Glomerular visceral epithelial cell (primary cell): ENCODE measurements around the gene NATD1.

Experiments used
- DNase-seq: peaks from one replicate; pipeline ENCODE4 v3.0.0-alpha.2; 2016; ENCODE audit errors: extremely low spot score

NATD1 gene

GRCh38 chr17:21252796-21253645 lies at the start of gene NATD1:
NATD1 (minus strand) TSS chr17:21253410; CDS start chr17:21253264, 146 bp downstream.
- DNase-seq: peak; percentile 77

GRCh38 chr17:21301593-21302550 lies 48.7 kb upstream of the NATD1 start:
- DNase-seq: no peak

DNA sequence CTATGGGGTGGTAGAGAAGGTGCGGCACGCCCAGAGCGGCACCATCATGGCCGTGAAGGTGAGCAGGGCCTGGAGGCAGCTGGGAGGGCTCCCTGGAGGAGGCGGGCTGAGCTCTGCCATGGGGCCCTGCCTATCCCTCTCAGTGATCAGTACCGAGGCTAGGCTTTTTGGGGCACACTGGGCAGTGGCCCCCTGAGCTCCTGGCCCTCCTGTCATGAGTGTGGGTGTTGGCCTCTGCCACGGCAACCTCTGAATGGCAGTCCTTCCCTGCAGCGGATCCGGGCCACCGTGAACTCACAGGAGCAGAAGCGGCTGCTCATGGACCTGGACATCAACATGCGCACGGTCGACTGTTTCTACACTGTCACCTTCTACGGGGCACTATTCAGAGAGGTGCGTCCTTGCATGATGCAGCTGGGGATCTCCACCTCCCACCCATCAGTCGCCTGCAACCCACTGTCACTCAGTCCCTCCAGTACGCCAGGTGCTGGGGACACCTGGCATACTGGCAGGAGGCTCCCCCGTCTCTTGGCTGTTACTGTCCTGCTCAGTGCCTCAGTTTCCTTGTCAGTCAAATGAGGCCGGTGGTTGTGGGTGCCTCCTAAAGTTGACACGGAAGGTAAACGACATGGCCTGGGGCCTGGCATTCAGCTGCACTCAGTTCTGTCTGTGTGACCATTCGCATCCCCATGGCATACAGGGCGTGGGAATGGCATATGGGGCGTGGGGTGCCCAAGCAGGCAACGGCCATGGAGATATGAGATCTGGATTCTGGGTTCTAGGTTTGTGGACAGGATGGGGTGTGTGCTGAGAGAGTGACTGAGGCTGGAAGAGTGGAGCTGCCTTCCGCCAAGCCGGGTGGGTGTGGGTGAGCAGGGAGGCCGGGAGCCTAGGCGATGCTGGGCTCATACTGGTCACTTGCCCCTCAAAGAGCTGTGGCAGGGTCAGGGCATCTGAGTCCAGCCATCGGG lies 47.7 kb upstream of the NATD1 start:
- DNase-seq: no peak

DNA sequence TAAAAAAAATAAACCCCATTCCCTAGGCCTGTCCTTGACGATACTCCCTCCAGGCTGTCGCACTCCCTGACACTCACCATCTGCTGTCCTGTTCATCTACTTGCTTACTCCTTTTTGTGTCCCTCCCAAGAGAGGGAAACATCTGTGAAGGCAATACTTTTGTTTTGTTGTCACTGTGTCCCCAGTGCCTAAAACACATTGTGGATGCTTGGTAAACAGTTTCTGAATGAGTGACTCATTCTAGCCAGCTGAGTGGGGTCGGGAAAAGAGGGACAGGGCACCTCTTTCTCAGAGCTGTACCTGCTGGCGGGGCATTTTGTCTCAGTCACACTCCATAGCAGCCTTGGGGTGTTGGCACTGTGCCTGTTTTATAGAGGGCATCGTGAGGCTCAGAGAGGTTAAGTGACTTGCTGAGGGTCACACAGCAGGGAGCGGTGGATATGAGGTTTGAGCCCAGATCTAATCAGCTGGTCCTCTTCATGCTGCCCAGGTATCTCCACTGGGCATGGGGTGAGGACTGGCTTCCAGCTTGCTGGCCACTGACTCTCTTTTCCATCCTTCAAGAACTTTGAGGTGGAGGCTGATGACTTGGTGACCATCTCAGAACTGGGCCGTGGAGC lies 46.9 kb upstream of the NATD1 start:
- no peak for DNase-seq

- DNase-seq: no peak
Observed at GRCh38 chr17:21298983-21299519, 45.8 kb upstream of the NATD1 start.

DNA sequence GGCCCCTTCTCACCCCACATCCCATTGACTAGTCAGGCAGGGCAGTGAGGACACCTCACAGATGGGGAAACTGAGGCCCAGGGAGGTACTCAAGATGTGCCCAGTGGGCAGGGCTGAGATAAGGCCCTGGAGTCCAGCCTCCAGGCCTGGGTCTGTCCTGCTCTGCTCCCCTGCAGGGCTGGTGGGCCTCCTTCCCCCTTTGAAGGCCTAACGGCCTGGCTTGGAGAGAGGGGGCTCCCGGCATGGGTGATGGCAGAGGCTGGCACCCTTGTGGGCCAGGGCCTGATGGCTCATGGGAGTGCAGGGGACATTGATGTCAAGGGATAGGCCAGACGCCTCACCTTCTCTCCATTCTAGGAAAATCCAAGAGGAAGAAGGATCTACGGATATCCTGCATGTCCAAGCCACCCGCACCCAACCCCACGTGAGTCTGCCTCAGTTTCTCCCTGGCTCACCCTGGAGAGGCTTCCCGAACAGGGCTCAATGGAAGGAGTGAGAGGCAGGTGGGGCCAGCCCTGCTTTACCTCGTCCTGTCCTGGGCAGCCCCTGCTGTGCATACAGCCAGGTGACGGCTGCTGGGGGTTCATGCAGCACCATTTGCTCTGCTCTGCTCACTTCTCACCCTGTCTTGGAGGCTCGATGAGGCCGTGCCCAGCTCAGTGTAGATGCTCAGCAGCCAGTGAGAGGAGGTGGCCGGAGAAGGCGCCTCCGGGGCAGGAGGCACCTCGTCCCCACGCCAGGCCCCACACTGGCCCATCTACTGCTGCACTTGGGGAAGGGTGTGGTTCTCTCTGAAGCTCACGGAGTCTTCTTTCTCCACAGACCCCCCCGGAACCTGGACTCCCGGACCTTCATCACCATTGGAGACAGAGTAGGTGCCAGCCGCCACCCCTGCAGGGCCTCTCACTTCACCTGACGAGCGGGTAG lies 45.1 kb upstream of the NATD1 start:
- DNase-seq: no peak

- no peak for DNase-seq
Observed at GRCh38 chr17:21297597-21297996, 44.4 kb upstream of the NATD1 start.

GRCh38 chr17:21297026-21297520 lies 43.9 kb upstream of the NATD1 start:
- no peak for DNase-seq

- DNase-seq: no peak
Observed at GRCh38 chr17:21296097-21297025, 43.2 kb upstream of the NATD1 start.

GRCh38 chr17:21295036-21295952 lies 42.1 kb upstream of the NATD1 start:
- peak; percentile 33 for DNase-seq

DNA sequence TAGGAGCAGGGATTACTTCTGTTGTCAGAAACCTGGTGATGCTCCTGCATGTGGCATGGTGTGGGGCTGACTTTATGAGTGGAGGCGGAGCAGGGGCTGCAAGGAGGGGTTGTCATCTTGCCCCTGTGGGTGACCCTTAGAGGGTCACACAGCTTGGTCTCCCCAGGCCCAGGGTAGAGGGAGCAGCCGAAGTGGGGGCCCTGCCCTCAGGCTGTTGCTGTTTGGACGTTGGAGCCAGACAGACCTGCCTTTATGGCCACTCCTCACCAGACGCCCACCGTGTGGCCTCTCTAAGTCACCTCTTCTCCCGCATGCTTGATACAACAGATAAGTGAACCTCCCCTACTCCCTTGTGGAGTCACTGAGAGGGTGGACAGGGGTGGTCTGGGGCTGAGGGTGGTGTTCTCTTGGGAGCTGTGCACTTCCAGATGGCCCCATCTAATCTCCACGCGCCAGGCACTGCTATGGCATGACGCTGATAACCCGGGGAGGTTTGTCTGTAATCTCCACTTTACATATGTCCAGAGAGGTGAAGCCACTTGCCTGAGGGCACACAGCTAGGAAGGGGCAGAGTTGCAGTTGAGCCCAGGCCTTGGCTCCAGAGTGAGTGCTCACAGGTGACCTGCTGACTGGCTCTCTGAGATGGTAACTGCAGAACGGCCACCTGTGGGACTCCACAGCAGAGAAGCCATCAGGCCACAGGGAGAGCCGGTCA lies 41.3 kb upstream of the NATD1 start:
- no peak for DNase-seq

GRCh38 chr17:21293831-21294210 lies 40.6 kb upstream of the NATD1 start:
- DNase-seq: no peak

DNA sequence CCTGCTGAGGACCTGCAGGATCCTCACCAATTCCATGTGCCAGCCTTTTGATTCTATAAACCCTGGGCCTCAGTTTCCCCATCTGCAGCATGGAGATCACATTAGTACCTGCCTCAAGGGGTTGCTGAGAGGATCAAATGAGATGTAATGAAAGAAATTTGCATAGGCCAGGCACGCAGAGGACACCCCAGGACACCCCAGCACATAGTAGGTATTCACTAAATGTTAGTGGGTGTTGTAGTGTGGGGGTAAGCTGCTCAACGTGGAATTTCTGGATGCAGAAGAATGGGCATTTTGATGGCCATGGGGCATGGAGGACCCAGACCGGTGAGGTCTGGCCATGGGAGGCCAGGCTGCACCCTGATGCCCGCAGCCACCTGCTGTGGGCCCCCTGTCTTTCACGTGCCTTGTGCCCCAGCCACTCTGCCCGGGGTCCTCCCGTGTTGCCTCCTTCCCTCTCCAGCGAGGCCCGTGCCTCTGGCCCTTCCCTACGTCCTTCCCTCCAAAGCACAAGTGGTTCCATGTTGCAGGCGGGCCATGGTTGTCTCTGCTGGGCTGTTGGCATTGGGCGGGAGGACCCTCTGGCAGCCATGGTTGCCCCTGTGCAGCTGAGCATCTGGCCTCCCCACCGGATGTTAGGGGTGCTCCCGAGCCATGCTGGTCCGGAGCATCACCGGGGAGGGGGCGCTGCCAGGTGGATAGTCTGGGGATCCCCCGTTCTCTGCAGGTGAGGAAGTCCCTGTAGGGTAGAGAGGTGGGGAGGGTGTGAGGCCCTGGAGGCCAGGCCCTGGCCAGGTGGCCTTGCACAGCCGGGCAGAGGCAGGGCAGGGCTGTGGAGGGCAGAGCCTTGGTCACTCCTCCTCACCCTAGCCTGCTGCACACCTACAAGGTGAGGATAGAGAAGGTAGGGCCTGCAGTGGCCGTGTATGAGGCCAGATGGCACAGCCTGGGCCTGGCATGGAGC lies 39.9 kb upstream of the NATD1 start:
- no peak for DNase-seq

DNA sequence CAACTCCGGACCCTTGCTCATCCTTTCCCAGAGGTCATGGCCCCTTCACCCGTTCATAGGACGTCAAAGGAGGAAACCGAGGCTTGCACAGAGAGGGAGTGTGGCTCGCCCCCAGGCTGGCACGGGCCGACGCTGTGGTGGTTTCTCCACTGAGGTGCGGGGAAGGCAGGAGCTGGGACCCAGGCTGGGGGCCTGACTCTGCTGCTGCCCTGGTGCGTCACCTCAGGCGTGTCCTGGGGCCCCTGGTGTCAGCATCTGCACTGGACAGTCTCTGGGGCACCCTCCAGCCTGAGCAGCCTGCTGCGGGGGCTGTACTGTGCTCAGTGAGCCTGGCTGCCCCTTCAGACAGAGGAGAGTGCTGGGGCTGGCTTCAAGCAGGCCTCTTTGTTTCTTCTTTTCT lies 38.7 kb upstream of the NATD1 start:
- DNase-seq: no peak

DNA sequence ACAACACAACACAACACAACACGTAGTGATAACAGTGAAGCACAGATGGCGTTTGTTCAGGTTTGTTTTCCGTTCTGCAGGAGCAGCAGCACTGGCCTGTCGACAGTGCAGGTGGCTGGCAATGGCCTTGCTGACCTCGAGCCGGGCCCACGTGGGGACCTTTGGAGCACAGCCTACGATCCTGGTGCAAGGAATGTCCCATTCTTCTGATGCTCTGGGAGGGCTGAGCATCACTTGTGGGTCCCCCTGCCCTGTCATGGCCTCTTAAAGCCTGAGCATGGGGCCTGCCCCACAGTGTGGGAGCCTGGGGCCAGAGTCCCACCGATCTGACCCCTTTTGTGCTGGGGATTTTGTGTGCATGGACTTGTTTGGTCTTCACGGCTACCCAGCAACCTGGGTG lies 38.1 kb upstream of the NATD1 start:
- DNase-seq: no peak
